Measurements from ENCODE around the gene TINAG.

TINAG gene

GRCh38 chr6:54431466-54431865 is 123.2 kb downstream of the TINAG start:
- no peak for DNase-seq

Data from stimulated activated CD4-positive, alpha-beta T cell treated with anti-CD3 and anti-CD28 coated beads, Interleukin-4, amount 100 ng/mL, for 1 hour (primary cell).